OCI-M1 (cell line): ENCODE results near the gene ESRP2.

Experiments
- DNase-seq: peaks from one replicate; lab custom pipeline; 2025; lab: John Stamatoyannopoulos, UW

The ESRP2 gene

GRCh38 chr16:68237243-68238028 is 1.5 kb upstream of the ESRP2 start:
- peak; percentile 99 for DNase-seq

- no peak for DNase-seq
Observed at GRCh38 chr16:68236826-68237242, 907 bp upstream of the ESRP2 start.

- no peak for DNase-seq
Observed at GRCh38 chr16:68236137-68236825, 354 bp upstream of the ESRP2 start.

- DNase-seq: no peak
Observed at GRCh38 chr16:68235108-68235886, 630 bp downstream of the ESRP2 start.

- peak; percentile 13 for DNase-seq
Observed at GRCh38 chr16:68234188-68235107, 1.5 kb downstream of the ESRP2 start.

- DNase-seq: no peak
Observed at GRCh38 chr16:68233835-68234187, 2.1 kb downstream of the ESRP2 start.

GRCh38 chr16:68233085-68233834 is 2.7 kb downstream of the ESRP2 start:
- DNase-seq: no peak

GRCh38 chr16:68232335-68232734 is 3.6 kb downstream of the ESRP2 start:
- no peak for DNase-seq

GRCh38 chr16:68231384-68232136 is 4.4 kb downstream of the ESRP2 start:
- no peak for DNase-seq

GRCh38 chr16:68230956-68231355 is 5.0 kb downstream of the ESRP2 start:
- DNase-seq: no peak

GRCh38 chr16:68230176-68230571 is 5.8 kb downstream of the ESRP2 start:
- DNase-seq: no peak

- peak; percentile 70 for DNase-seq
Observed at GRCh38 chr16:68229431-68230175, 6.3 kb downstream of the ESRP2 start.

GRCh38 chr16:68228652-68229051 is 7.3 kb downstream of the ESRP2 start:
- DNase-seq: no peak

- DNase-seq: no peak
Observed at GRCh38 chr16:68227850-68228553, 7.9 kb downstream of the ESRP2 start.

- peak; percentile 18 for DNase-seq
Observed at GRCh38 chr16:68227183-68227793, 8.6 kb downstream of the ESRP2 start.

- DNase-seq: no peak
Observed at GRCh38 chr16:68226116-68226515, 9.8 kb downstream of the ESRP2 start.

- no peak for DNase-seq
Observed at GRCh38 chr16:68223072-68223471, 12.9 kb downstream of the ESRP2 start.

- no peak for DNase-seq
Observed at GRCh38 chr16:68219725-68220351, 16.1 kb downstream of the ESRP2 start.
